Right lung (tissue), 10 donors: ENCODE data around the gene IFT22. TPM values are rescaled to one million over a fixed set of nuclear protein-coding genes. Genes with fewer than 3 reads are reported as not detected.
"Not testable (repeated sequence)": the region's sequence is repeated elsewhere in the genome, so short reads cannot be mapped to it uniquely, and the experiment has no call there.

Source experiments
- DNase-seq, 2 donors: peaks; one replicate each; pipeline ENCODE4 v3.0.0-alpha.2; 2013
- long read RNA-seq, 8 donors: transcript quantifications; one replicate each; lab custom pipeline, GENCODE V29; 2026
- polyA plus RNA-seq, 5 donors: library from polyadenylated mRNA; unstranded; fragments of 120-200 nt; gene quantifications; one replicate each; pipeline versions ENCODE4 v1.2.1 to v1.2.3, GENCODE V29; 2013; ENCODE audit warnings: inconsistent platforms in 1 of 5, low replicate concordance in 1 of 5; ENCODE audit not compliant: insufficient read length in 5 of 5, insufficient read depth in 1 of 5

The IFT22 gene
- polyA plus RNA-seq: 10 to 100 TPM; 49.6 to 53.1 (median 52.1) TPM
- long read RNA-seq, donor 1, transcript IFT22-209 (4 exons, 917 nt): minor isoform, 7 of 48 reads
- long read RNA-seq, donor 1, transcript IFT22-201 (5 exons, 1,130 nt): major isoform, 31 of 48 reads
- long read RNA-seq, donor 1, transcript IFT22-211 (3 exons, 2,272 nt): minor isoform, 6 of 48 reads
- long read RNA-seq, donor 1, partial matches to known transcripts: 0 of 48 reads
- long read RNA-seq, donor 1, other reads (novel, unspliced or antisense): 0 of 48 reads
- long read RNA-seq, donor 2, transcript IFT22-201 (5 exons, 1,130 nt): major isoform, 13 of 21 reads
- long read RNA-seq, donor 2, transcript IFT22-204 (4 exons, 875 nt): minor isoform, 5 of 21 reads
- long read RNA-seq, donor 2, partial matches to known transcripts: 0 of 21 reads
- long read RNA-seq, donor 2, other reads (novel, unspliced or antisense): 0 of 21 reads
- long read RNA-seq, donor 3, transcript IFT22-201 (5 exons, 1,130 nt): major isoform, 9 of 15 reads
- long read RNA-seq, donor 3, partial matches to known transcripts: 0 of 15 reads
- long read RNA-seq, donor 3, other reads (novel, unspliced or antisense): 0 of 15 reads
- long read RNA-seq, donor 4, transcript IFT22-201 (5 exons, 1,130 nt): major isoform, 9 of 11 reads
- long read RNA-seq, donor 4, partial matches to known transcripts: 0 of 11 reads
- long read RNA-seq, donor 4, other reads (novel, unspliced or antisense): 0 of 11 reads
- long read RNA-seq, donor 5, transcript IFT22-201 (5 exons, 1,130 nt): major isoform, 19 of 30 reads
- long read RNA-seq, donor 5, partial matches to known transcripts: 0 of 30 reads
- long read RNA-seq, donor 5, other reads (novel, unspliced or antisense): 0 of 30 reads
- long read RNA-seq, donor 6, transcript IFT22-201 (5 exons, 1,130 nt): major isoform, 19 of 23 reads
- long read RNA-seq, donor 6, partial matches to known transcripts: 0 of 23 reads
- long read RNA-seq, donor 6, other reads (novel, unspliced or antisense): 0 of 23 reads
- long read RNA-seq, donor 7, transcript IFT22-201 (5 exons, 1,130 nt): major isoform, 16 of 21 reads
- long read RNA-seq, donor 7, partial matches to known transcripts: 0 of 21 reads
- long read RNA-seq, donor 7, other reads (novel, unspliced or antisense): 0 of 21 reads
- long read RNA-seq, donor 8, transcript IFT22-201 (5 exons, 1,130 nt): major isoform, 10 of 12 reads
- long read RNA-seq, donor 8, partial matches to known transcripts: 0 of 12 reads
- long read RNA-seq, donor 8, other reads (novel, unspliced or antisense): 0 of 12 reads

GRCh38 chr7:101321491-101322401 is at the start of gene IFT22:
TSS of gene IFT22 (minus strand) at chr7:101321812. CDS start at chr7:101321709, 103 bp downstream.
- peak; percentile 93 for DNase-seq

DNA sequence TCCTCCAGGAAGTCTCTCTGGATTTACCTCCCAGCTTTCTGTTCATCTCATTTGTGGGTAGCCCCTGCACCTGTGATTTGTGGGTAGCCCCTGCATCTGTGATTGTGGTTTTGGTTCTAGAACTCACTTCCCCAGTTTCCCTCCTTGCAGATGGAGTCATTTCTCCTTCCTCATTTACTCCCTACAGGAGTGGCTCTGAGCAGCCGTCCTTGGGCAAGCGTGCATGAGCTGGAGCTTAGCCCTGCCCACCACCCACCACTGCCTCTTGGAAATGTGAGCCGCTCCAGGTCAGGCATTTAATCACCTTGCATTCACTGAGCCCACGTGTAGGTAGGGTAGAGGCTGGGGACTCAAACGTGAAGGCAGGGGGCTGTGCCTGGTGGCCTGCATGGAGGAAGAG is 49.2 kb upstream of the IFT22 start:
- no peak for DNase-seq

GRCh38 chr7:101368422-101369165 is 47.0 kb upstream of the IFT22 start:
- DNase-seq: no peak

DNA sequence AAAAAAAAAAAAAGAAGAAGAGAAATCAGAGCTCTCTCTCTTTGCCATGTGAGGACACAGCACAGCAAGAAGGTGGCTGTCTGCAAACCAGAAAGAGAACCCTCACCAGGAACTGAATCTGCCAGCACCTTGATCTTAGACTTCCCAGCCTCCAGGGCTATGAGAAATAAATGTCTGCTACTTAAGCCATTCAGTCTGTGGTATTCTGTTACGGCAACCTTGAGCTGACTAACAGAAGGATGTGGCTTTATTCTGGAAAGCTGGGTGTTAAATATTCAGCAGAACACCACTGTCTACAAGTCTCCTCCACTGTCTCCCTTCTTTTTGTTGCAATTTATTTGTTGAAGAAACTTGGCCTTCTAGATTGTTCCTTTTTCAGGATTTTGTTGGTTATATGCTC is 46.1 kb upstream of the IFT22 start:
- no peak for DNase-seq

DNA sequence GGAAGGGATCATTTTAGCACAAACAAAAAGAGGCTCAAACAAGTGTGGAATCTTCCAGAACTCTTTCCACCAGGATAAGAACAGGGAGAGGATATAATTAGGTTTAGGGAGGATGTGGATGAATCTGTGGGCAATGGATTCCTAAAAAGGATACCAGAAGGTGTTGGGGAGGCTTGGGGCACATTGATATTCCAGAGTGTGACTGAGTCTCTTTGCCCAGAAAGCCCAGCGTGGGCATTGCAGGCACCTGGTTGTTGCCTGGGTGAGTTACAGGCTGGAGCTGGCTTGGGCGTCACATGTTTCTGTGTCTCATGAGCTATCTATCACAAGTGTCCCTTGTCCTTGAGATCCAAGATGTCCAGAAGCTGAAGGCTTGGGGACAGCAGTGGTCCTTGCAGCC is 44.3 kb upstream of the IFT22 start:
- no peak for DNase-seq

- DNase-seq: peak; percentile 65
Measured at GRCh38 chr7:101363734-101364374, 42.2 kb upstream of the IFT22 start.

DNA sequence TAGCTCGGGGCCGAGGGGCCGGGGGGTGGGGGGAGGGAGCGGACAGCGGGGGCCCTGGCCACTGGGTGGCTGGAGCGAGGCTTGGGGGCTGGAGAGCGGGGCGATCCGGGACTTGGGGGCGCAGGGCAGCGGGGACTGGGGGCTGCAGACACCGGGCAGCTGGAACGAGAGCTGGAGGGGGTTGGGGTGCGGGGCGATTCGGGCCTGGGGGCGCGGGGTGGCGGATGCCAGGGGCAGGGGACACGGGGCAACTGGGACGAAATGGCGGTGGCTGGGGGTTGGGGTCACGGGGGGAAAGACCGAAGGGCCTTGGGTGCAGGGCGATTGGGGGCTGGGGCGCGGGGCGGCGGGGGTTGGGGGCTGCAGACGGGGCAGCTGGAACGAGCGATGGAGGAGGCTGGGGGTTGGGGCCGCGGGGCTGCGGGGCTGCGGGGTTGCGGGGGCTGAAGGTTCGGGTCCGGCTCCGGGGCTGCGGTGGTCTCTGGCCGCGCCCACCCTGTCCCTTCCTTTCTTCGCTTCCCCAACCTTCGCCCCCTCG is 41.7 kb upstream of the IFT22 start:
- no peak for DNase-seq

- DNase-seq: peak in 1 of 2 donors; percentile 29
Measured at GRCh38 chr7:101362334-101363195, 41.0 kb upstream of the IFT22 start, which contains the start of gene COL26A1. TSS of gene COL26A1 (plus strand) at chr7:101362875. CDS start at chr7:101363033, 158 bp downstream.

- no peak for DNase-seq
Measured at GRCh38 chr7:101357433-101357832, 35.8 kb upstream of the IFT22 start.

DNA sequence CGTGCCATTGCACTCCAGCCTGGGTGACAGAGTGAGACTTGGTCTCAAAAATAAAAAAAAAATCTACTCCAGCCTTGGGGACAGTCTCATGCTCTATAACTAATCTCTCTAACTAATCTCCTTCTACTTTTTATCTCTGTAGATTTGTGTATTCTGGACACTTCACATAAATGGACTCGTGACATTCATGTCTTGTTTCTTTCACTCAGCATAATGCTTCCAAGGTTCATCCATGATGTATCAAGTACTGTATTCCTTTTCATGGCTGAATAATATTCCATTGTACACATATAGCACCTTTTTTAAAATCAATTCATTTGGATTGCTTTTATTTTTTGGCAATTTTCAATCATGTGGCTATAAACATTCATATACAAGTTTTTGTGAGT is 31.3 kb upstream of the IFT22 start:
- no peak for DNase-seq

DNA sequence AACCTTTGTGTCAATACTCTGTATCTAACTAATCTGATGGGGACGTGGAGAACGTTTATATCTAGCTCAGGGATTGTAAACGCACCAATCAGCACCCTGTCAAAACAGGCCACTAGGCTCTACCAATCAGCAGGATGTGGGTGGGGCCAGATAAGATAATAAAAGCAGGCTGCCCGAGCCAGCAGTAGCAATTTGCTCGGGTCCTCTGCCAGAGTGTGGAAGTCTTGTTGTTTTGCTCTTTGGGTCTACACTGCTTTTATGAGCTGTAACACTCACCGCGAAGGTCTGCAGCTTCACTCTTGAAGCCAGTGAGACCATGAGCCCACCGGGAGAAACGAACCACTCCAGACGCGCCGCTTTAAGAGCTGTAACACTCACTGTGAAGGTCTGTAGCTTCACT is 27.7 kb upstream of the IFT22 start:
- DNase-seq: not testable (repeated sequence)

DNA sequence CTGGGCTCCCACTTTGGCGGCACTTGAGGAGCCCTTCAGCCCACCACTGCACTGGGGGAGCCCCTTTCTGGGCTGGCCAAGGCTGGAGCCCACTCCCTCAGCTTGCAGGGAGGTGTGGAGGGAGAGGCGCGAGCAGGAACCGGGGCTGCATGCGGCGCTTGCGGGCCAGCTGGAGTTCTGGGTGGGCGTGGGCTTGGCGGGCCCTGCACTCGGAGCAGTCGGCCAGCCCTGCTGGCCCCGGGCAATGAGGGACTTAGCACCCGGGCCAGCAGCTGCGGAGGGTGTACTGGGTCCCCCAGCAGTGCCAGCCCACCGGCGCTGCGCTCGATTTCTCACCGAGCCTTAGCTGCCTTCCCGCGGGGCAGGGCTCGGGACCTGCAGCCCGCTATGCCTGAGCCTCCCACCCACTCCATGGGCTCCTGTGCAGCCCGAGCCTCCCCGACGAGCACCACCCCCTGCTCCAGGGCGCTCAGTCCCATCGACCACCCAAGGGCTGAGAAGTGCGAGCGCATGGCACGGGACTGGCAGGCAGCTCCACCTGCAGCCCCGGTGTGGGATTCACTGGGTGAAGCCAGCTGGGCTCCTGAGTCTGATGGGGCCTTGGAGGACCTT is 26.9 kb upstream of the IFT22 start:
- not testable (repeated sequence) for DNase-seq

DNA sequence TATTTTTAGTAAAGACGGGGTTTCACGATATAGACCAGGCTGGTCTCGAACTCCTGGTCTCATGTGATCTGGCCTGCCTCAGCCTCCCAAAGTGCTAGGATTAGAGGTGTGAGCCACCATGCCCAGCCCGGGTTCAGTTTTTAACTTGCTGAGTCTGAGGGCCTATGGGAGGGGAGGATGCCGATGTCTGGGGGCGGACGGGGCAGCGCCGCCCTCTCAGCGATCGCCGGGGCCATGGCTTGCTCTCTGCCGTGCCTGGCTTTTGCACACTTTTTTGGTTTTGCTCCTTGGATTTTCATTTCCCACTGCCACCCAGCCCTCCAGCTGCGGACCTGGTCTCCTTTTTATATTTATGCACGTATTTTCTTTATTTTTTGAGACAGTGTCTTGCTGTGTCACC is 25.9 kb upstream of the IFT22 start:
- DNase-seq: no peak

- DNase-seq: no peak
Measured at GRCh38 chr7:101342892-101343291, 21.3 kb upstream of the IFT22 start.

DNA sequence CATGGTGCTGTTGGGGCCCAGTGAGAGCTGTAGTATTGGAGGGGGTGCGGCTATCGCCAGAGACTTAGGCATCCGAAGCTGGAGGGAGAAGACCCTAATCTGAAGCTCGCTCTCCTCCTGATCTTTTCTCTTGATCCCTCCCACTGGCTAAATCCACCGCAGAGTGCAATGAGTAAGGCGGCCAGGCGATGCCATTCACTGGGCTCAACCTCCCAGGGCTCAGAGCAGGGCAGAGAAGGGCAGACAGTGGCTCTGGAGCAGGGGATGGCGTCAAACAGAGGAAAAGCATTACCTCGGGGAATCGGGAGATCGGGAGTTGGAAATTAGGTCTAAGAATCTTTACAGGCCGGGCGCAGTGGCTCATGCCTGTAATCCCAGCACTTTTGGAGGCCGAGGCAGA is 18.8 kb upstream of the IFT22 start:
- DNase-seq: no peak

DNA sequence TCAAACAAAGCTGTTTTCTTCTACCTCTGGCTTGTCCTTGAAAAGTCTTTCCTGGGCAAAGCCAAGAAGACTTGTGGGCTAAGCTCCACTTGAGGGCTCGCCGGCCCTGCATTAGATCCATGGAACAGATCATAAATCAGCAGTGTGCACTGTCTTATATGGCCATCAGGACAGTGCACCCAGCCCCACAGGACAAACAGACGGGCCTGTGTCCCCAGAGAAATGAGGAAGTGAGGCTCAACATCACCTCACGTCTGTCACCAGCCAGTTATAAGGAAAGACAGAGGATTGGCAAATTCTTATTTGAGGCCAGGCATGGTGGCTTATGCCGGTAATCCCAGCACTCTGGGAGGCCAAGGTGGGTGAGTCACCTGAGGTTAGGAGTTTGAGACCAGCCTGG is 12.3 kb upstream of the IFT22 start:
- no peak for DNase-seq

GRCh38 chr7:101332026-101332425 is 10.4 kb upstream of the IFT22 start:
- DNase-seq: no peak
